MM.1S (cell line): ENCODE measurements around the gene PPP1R7.

Experiments
- EZH2 ChIP-seq: fragments of 300-600 bp; sonication (generic); optimal IDR thresholded peaks from 2 replicates; pipeline ENCODE3; 2017; ENCODE audit warnings: low read depth, mild to moderate bottlenecking, antibody characterized with exemption, low read length, mixed read lengths
- EZH2phosphoT487 ChIP-seq: fragments of 300-600 bp; sonication (generic); IDR thresholded peaks from 2 replicates; pipeline ENCODE4 v1.6.1; 2018; ENCODE audit warnings: antibody characterized with exemption, low read length
- TF ChIP-seq, protein P1 (sequence below): fragments of 300-600 bp; sonication (generic); IDR thresholded peaks from 2 replicates; pipeline ENCODE4 v1.5.1; 2016; ENCODE audit warnings: antibody characterized with exemption, low read length, mixed read lengths

- TF ChIP-seq, protein P1, sequence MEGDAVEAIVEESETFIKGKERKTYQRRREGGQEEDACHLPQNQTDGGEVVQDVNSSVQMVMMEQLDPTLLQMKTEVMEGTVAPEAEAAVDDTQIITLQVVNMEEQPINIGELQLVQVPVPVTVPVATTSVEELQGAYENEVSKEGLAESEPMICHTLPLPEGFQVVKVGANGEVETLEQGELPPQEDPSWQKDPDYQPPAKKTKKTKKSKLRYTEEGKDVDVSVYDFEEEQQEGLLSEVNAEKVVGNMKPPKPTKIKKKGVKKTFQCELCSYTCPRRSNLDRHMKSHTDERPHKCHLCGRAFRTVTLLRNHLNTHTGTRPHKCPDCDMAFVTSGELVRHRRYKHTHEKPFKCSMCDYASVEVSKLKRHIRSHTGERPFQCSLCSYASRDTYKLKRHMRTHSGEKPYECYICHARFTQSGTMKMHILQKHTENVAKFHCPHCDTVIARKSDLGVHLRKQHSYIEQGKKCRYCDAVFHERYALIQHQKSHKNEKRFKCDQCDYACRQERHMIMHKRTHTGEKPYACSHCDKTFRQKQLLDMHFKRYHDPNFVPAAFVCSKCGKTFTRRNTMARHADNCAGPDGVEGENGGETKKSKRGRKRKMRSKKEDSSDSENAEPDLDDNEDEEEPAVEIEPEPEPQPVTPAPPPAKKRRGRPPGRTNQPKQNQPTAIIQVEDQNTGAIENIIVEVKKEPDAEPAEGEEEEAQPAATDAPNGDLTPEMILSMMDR, result no peak
- TF ChIP-seq EZH2 (no peak), EZH2phosphoT487 (no peak)
These were observed 13.5 kb upstream of the PPP1R7 start for GRCh38 chr2:241136661-241137260.
